Heart left ventricle (tissue), 16 donors: Measurements from ENCODE around the gene CYB5R4. TPM values are rescaled to one million over a fixed set of nuclear protein-coding genes. Genes with fewer than 3 reads are reported as not detected.
A peak's percentile ranks its signal among the peaks of the same experiment; 100 is the strongest.

Experiments
- ATAC-seq, 4 donors: fragments of 200-7000 bp; cut with Tn5 transposase; one replicate each; pipeline ENCODE4 v1.9.1; 2020 to 2022; ENCODE audit warnings: moderate library complexity in 4 of 4, mild to moderate bottlenecking in 3 of 4, moderate number of reproducible peaks in 1 of 4
- DNase-seq, 5 donors: peaks; one replicate each; pipeline ENCODE4 v3.0.0-alpha.2; 2020
- H3K27ac ChIP-seq, 12 donors: fragments of 200-600 bp; sonication (generic) in 4 of 12; one replicate each; pipeline versions ENCODE4 v1.5.0 to v1.8.0; 2016 to 2022; ENCODE audit warnings: mild to moderate bottlenecking in 2 of 12
- H3K27me3 ChIP-seq, 9 donors: fragments of 200-600 bp; sonication (generic) in 2 of 9; one replicate each; pipeline versions ENCODE4 v1.5.1 to v1.8.0; 2016 to 2022; ENCODE audit warnings: mild to moderate bottlenecking in 3 of 9
- H3K36me3 ChIP-seq, 9 donors: fragments of 200-600 bp; sonication (generic) in 2 of 9; one replicate each; pipeline versions ENCODE4 v1.5.0 to v1.8.0; 2018 to 2022; ENCODE audit warnings: mild to moderate bottlenecking in 2 of 9
- H3K4me1 ChIP-seq, 12 donors: fragments of 200-600 bp; sonication (generic) in 4 of 12; one replicate each; pipeline versions ENCODE4 v1.5.0 to v1.8.0; 2016 to 2022; ENCODE audit warnings: mild to moderate bottlenecking in 3 of 12
- H3K4me3 ChIP-seq, 12 donors: fragments of 200-600 bp; sonication (generic) in 4 of 12; one replicate each; pipeline versions ENCODE4 v1.5.0 to v1.8.0; 2017 to 2022; ENCODE audit warnings: mild to moderate bottlenecking in 9 of 12, moderate library complexity in 4 of 12
- H3K9me3 ChIP-seq, 12 donors: fragments of 200-600 bp; sonication (generic) in 4 of 12; one replicate each; pipeline versions ENCODE4 v1.5.0 to v1.8.0; 2016 to 2022; ENCODE audit warnings: mild to moderate bottlenecking in 1 of 12
- CTCF ChIP-seq, 12 donors: fragments of 200-600 bp; sonication (generic) in 4 of 12; IDR thresholded peaks; one replicate each; pipeline versions ENCODE4 v1.5.0 to v1.8.0; 2018 to 2022; ENCODE audit warnings: antibody characterized with exemption in 12 of 12, mild to moderate bottlenecking in 5 of 12
- POLR2A ChIP-seq, 2 donors: fragments of 450-650 bp; IDR thresholded peaks; one replicate each; pipeline ENCODE4 v1.6.1; 2017; ENCODE audit warnings: antibody characterized with exemption in 2 of 2, mild to moderate bottlenecking in 2 of 2, moderate library complexity in 2 of 2
- WGBS, 4 donors: extraction: QIAGEN DNeasy Blood & Tissue Kit in 2 of 4; methylation state at CpG; one replicate each; pipeline versions ENCODE4 v1.1.5 to v1.1.7; 2013 to 2018; 5-methylcytosine and 5-hydroxymethylcytosine counted together
- intact Hi-C, 10 donors: fragments of 100-400 bp; cut with DNase I; formaldehyde crosslinking; loops; one replicate each; pipeline versions ENCODE4 v1.11.1 to v1.14.2; 2022
- long read RNA-seq, 3 donors: library from polyadenylated mRNA; unstranded; transcript quantifications; one replicate each; pipeline ENCODE4 v2.0.0, GENCODE V29; 2020 to 2021
- polyA plus RNA-seq, 2 donors: library from polyadenylated mRNA; stranded (reverse); fragments of 200-250 nt; gene quantifications; one replicate each; pipeline ENCODE4 v1.2.3, GENCODE V29; 2013
- total RNA-seq, 9 donors: library from RNA; depleted of rRNA in 2 of 9; stranded (reverse); fragments of >200 nt in 2 of 9; fragmentation: NEBNext Ultra II Directional in 3 of 9; extraction: Animal tissue kit (Norgen Biotek cat#: 25700) in 3 of 9; gene quantifications; one replicate each; pipeline versions ENCODE4 v1.1.0 to v1.2.4, GENCODE V29; 2016 to 2023
- donor health status: ischemic (EF 13 %, LVEDD 7.1; RV severe dilation, severe dysfunction).
- donor health status: healthy with polysubstance abuse.
- donor health status: DM: no; HTN: yes; CAD: no.
- donor health status: DM: no; HTN: no; CAD: no.
- donor health status: ischemic (EF 25% LVEDD 6.9; RV normal size, moderate dysfunction).
- donor health status: ischemic (EF 25% LVEDD 5.7; RV mildly dilated, moderate dysfunction).
- donor health status: healthy.
- donor health status: DM: yes; HTN: yes; CAD: no.
- donor health status: ischemic (EF 35%, LVEDD 5.7; RV mildly dilated, moderate dysfunction).
- donor health status: nonischemic (EF 11% LVEDD 7.7; RV severe dilation, severe dysfunction).
- donor health status: DM: yes; HTN: yes; CAD: no.
- donor health status: PGD.
- donor health status: ischemic (EF 29% LVEDD 5.4; RV normal size, mild dysfunction).
- donor health status: nonischemic (EF 23%, LVEDD 6.1; RV moderate dilation, normal function).

Gene CYB5R4
- 10 to 100 TPM in 7 of 9 donors, 1 to 10 TPM in 2; 4.6 to 29.0 (median 15.6) TPM for total RNA-seq
- 10 to 100 TPM in 1 of 2 donors, 1 to 10 TPM in 1; 1.3 to 16.3 TPM for polyA plus RNA-seq
- long read RNA-seq, donor 1, full-length matches to known transcripts: 40 of 44 reads
- long read RNA-seq, donor 1, partial matches to known transcripts: 1 of 44 reads
- long read RNA-seq, donor 1, other reads (novel, unspliced or antisense): 3 of 44 reads
- long read RNA-seq, donor 2, full-length matches to known transcripts: 112 of 123 reads
- long read RNA-seq, donor 2, partial matches to known transcripts: 4 of 123 reads
- long read RNA-seq, donor 2, other reads (novel, unspliced or antisense): 7 of 123 reads
- long read RNA-seq, donor 3, full-length matches to known transcripts: 37 of 45 reads
- long read RNA-seq, donor 3, partial matches to known transcripts: 3 of 45 reads
- long read RNA-seq, donor 3, other reads (novel, unspliced or antisense): 5 of 45 reads

DNA sequence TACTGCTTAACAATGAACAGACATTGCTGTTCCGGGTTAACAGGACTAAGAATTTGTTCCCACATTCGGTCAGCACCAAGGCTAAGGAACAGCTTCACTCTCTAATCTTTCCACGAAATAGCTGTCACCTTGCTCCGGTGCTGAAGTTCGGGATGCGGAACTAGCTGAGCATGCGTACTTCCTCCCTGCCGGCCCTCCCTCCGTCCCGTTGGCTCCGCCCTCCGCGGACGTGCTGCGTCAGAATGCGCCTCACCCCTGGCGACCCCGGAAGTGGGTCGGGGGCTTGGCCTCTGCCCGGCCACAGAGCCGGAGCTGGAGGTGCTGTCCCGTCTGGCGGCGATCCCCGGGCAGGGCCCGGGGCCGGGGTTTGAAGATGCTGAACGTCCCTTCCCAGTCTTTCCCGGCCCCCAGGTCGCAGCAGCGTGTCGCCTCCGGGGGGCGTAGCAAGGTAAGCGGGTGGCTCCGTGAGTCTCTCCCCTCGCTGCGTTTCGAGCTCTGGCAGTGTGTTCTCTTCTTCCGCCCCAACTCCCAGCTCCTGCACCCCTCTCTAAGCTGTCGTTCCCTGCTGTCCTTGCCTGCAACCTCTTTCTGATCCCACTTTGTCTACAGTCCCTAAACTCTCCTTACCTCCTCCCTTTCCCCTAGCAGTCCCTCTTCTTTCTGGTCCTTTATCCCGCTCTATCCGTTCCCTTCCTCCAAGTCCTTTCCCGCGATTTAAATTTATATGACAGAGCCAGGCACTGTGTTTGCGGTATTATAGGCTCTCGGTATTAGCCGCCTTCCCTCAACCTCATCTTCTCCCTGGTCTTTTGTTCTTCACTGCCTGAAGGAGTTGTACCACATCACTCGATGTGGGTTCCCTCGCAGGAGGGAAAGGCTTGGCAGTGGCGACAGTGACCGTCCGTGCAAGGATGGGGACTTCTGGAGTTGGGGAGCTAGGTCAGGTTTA is at the start of gene CYB5R4:
Gene CYB5R4, plus strand, starts transcription at position 280 of the 949 bp plus-strand sequence. Its CDS starts 94 bp downstream, at position 374.
- 0% methylated on average over 37 to 53 of the region's 53 CpGs for WGBS, 4 donors
- Histone ChIP-seq H3K27ac (peak within 1 kb of the TSS in 11 of 12 donors; percentile 72 to 92 (median 87)), H3K9me3 (no peaks in the 10 kb centered on the region), H3K4me1 (peaks cover 0 to 30% (median 14%) of the 10 kb centered on the region in 12 donors), H3K36me3 (peaks cover 0 to 11% (median 7%) of the 10 kb centered on the region in 9 donors), H3K27me3 (peaks cover 0 to 12% (median 0%) of the 10 kb centered on the region in 9 donors), H3K4me3 (peak within 1 kb of the TSS; percentile 65 to 94 (median 82))
- DNase-seq (peak; percentile 93 to 97 (median 96)), ATAC-seq (peak; percentile 99 to 100 (median 100))
- intact Hi-C loops: loop anchor here in 1 of 10 donors (5.0 kb wide), 1 partner anchor 368 kb away; the partner anchor contains the start of gene CEP162
- TF ChIP-seq CTCF (IDR thresholded peaks at IDR 0.05): peak in 10 of 12 donors; percentile 15 to 64 (median 43)
- peak in 1 of 2 donors; percentile 91 for TF ChIP-seq POLR2A (IDR thresholded peaks at IDR 0.05)

DNA sequence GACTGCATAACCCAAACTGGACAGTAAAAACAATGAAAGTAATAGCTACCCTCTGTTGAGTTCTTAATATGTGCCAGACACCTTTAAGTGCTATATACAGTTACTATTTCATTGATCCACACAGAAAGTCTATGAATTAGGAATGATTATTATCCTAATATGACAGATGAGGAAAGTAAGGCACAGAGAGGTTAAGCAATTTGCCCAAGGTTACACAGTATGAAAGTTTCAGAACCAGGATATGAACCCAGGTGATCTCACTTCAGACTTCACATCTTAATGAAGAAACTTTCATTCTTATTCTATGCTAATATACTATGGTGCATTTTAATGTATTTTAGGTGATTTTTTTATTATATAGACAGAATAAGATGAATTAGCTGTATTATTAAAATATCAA is 46.9 kb upstream of the CYB5R4 start:
- Histone ChIP-seq H3K4me1 (no peaks in the 10 kb centered on the region), H3K36me3 (no peaks in the 10 kb centered on the region), H3K27me3 (no peaks in the 10 kb centered on the region), H3K9me3 (no peaks in the 10 kb centered on the region), H3K27ac (no peak overlapping the region), H3K4me3 (no peak overlapping the region)
- TF ChIP-seq POLR2A (IDR thresholded peaks at IDR 0.05) (no peak), CTCF (IDR thresholded peaks at IDR 0.05) (no peak)
- no peak for DNase-seq
- no peak for ATAC-seq
- intact Hi-C loops: no loop called here

- intact Hi-C loops: no loop called here
- 23 to 29% (median 26%) methylated on average over 2 of the region's 2 CpGs for WGBS, 4 donors
- no peak for DNase-seq
- ATAC-seq: no peak
- no peak overlapping the region for H3K4me3 ChIP-seq
- no peaks in the 10 kb centered on the region for H3K4me1 ChIP-seq
- no peak overlapping the region for H3K27ac ChIP-seq
- no peaks in the 10 kb centered on the region for H3K36me3 ChIP-seq
- no peaks in the 10 kb centered on the region for H3K9me3 ChIP-seq
- TF ChIP-seq CTCF (IDR thresholded peaks at IDR 0.05) (no peak), POLR2A (IDR thresholded peaks at IDR 0.05) (no peak)
- no peaks in the 10 kb centered on the region for H3K27me3 ChIP-seq
Observed at GRCh38 chr6:83815631-83816272, 43.7 kb upstream of the CYB5R4 start.
